Mucosa of gallbladder (tissue), 1 donor: ENCODE data around the gene BEAN1. TPM values are rescaled to one million over a fixed set of nuclear protein-coding genes. Genes with fewer than 3 reads are reported as not detected.

Experiments used
- DNase-seq: peaks from one replicate; pipeline ENCODE4 v3.0.0-alpha.2; 2020; ENCODE audit warnings: low spot score
- total RNA-seq: library from RNA; stranded (reverse); gene quantifications from one replicate; pipeline ENCODE4 v1.2.1, GENCODE V29; 2021
- donor health status: DM: no; HTN: no; CAD: no.

The BEAN1 gene
- total RNA-seq, 1 donor from 2014 or later = 0.35 TPM

DNA sequence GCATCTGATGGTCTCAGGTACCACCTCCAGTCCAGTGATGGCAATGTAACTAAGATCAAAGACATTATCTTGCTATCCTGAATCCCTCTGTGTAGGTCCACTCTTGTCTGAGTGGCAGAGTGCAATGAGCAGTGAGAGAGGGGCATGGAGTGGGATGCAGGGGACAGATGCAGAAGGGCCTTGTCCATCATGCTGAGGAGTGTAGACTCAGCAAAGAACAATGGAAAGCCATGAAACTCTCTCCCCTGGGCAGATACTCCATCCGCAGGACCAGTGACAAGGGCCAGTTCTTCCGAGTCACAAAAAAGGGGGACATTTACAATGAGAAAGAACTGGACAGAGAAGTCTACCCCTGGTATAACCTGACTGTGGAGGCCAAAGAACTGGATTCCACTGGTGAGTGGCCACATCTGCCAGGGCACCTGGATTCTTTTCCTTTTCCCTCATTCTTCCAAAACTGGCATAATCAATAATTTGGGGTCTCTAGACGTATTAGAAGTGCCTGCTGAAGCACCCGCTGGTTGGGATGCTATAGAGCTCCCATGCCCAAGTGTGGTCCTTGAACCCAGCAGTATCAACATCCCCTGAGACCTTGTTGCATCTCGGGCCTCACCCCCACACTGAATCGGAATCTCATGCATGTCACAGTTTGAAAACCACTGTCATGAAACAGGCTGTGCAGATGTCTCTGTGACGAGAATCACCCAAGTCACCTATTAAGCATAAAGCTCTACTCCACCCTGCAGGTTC, 31.1 kb upstream of the BEAN1 start:
- no peak for DNase-seq

GRCh38 chr16:66397736-66398433, 29.2 kb upstream of the BEAN1 start:
- DNase-seq = no peak

- no peak for DNase-seq
Observed at GRCh38 chr16:66399031-66399430, 28.1 kb upstream of the BEAN1 start.

- no peak for DNase-seq
Observed at GRCh38 chr16:66399930-66400329, 27.2 kb upstream of the BEAN1 start.

DNA sequence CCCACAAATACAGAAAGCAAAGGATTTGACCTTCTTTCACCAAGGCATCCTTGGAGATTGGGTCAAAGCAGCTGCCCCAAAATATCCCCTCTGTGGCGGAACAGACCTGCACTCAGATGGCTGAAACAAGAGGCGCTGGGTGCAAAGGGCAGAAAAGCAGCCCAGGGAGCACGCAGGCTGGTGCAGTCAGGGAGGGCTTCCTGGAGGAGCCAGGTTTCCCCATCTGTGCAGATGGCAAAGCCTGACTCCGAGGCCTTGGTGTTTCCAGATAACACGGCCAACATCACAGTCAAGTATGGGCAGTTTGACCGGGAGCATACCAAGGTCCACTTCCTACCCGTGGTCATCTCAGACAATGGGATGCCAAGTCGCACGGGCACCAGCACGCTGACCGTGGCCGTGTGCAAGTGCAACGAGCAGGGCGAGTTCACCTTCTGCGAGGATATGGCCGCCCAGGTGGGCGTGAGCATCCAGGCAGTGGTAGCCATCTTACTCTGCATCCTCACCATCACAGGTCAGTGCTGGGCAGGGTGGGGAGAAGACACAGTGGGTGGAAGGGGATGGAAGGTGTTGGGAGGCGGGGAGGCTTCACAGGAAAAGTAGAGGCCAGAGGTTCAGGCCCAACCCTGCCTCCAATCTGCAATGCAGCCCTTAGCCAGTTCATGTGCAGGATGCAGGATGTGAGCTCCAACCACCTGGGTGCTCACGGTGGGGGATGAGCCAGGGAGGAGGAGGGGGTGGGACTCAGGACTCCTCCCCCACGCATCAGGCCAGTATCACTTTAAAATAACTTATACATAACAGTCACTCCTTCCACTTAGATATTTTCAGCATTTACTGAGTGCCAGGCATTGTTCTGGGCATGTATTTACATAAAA, 26.4 kb upstream of the BEAN1 start:
- DNase-seq = no peak

- DNase-seq = no peak
Observed at GRCh38 chr16:66401610-66402009, 25.5 kb upstream of the BEAN1 start.

GRCh38 chr16:66402166-66402565, 24.9 kb upstream of the BEAN1 start:
- DNase-seq = no peak

- DNase-seq = no peak
Observed at GRCh38 chr16:66402591-66403230, 24.4 kb upstream of the BEAN1 start.

DNA sequence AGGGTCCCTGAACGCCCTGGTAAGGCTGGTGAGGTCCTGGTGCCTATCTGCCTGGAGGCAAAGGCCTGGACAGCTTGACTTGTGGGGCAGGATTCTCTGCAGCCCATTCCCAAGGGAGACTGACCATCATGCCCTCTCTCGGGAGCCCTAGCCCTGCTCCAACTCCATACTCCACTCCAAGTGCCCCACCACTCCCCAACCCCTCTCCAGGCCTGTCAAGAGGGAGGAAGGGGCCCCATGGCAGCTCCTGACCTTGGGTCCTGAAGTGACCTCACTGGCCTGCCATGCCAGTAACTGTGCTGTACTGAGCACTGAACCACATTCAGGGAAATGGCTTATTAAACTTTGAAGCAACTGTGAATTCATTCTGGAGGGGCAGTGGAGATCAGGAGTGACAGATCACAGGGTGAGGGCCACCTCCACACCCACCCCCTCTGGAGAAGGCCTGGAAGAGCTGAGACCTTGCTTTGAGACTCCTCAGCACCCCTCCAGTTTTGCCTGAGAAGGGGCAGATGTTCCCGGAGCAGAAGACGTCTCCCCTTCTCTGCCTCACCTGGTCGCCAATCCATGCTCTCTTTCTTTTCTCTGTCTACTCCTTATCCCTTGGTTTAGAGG, 23.5 kb upstream of the BEAN1 start:
- DNase-seq = no peak

DNA sequence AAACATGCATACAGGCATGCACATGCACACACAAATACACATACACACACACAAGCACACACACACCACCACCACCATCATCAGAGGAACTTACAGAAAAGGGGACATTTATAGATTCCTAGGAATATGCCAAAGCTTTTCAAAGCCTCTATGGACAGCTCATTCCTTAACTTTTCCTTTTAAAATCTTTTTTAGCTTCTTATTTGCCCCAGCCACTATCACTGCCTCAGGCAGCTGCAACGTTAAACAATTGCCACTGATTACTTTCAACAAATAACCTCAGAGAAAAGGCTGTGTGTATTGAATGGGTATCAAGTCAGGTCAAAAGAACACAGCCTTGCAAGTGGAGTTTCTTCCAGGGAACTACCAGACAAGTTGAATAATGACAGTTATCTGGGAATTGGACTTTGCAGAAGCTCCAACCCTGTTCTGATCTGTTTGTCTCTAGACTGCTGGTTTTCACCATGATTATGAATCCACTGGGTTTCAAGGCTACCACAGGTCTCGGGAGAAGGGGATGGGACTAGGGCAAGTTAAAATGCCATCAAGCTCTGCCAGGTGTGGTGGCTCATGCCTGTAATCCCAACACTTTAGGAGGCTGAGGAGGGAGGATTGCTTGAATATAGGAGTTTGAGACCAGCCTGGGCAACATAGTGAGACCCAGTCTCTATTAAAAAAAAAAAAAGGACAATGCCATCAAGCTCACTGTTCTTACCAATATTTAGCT, 21.9 kb upstream of the BEAN1 start:
- DNase-seq = no peak

DNA sequence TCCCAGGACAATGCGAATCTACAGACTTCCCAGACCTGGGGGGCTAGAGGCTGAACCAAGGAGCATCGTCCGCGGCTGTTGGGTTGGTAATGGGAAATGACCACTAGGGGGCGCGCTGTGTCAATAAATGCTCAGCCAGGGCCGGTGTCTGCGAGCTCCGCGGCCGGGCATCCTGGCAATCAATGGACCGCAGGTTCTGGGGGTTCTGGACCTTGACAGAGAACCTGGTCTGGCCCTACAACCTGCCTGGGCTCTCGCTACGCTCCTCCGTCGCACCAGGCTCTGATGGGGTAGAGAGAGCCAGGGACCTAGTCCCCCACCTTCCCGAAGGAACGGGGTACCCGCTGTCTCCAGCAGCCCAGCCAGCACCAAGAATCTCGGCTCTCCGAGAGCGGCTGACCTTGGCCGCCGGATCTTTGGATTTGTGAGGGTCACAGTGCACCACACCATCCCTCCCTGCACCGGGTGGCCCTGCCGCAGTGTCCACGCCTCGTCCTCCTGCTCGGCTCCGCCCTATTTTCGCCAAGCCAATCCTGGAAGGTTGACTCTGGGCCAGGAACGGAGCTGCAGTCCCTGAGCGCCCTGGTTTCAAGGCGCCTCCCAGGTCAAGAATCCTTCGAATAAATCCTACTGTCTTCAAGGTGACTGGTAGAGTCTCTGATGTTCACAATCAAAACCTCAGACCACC, 20.4 kb upstream of the BEAN1 start:
- peak; percentile 90 for DNase-seq

DNA sequence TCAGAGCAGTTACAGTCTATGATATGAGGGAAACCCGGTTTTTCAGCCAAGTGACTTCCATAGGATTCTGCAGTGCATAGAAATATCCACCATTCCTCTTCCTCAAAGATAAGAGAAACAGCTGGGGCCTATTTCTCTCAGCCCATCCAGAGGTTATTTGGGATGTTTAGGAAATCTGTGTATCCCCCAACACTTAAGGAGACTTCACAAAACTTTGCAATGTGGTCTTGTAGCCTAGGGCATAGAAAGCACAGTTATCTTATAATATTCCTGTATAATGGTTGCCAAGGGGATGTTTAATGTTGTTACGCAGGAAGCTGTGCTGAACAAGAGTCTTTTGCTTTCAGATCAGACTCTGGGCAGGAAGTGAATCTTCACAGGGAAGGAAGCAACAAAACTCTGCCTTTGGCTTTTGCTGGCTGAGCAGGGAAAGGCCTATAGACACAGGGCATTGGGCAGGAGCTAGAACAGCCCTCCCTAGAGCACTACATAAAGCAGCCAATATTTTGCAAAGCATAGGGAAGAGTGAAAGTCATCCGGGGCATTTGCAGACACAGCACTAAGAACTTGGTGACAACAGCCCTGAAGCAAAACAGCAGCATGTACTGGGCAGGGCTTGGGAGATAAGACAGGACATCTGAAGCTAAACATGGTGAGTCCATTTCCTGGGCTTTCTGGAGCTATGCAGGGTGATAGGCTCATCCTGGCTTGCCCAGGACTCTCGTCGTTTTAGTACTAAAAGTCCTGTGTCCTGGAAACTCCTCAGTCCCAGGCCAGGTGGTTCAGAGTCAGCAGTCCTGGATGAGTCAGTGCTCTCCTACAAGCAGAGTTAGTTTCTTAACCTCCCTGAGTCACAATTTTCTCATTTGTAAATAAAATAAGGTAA, 18.7 kb upstream of the BEAN1 start:
- DNase-seq = peak; percentile 56

DNA sequence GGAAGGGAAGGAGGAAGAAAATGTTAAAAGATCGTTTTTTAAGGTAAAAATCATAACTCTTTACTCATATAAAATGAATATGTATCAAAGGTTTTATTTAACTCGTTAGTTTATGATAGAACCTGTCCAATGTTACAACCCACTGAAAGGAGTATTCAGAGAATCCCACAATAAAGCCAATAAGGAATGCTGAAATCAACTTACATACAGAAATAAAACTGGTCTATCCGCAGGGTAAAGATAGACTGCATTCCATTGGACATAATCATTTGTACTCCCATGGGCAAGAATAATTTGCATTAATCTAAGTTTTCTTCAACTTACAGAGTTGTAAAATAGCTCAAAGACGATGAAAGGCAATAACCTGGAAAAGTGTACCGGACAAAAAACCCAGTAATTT, 17.9 kb upstream of the BEAN1 start:
- DNase-seq = no peak

DNA sequence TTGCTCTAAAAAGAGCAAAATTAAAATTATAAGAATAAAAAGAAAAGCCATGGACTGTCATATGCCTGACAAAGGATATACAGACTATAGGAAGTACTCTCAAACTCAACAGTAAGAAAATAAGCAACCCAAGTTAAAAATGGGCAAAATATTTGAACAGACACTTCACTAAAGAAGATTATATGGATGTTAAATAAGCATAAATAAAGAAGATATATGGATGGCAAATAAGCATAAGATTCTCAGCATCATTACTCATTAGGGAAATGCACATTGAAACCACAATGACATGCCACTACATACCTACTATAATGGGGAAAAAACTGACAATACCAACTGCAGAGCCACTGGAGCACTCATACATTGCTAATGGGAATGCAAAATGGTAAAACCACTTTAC, 14.9 kb upstream of the BEAN1 start:
- DNase-seq = no peak

GRCh38 chr16:66414891-66415290, 12.2 kb upstream of the BEAN1 start:
- no peak for DNase-seq

DNA sequence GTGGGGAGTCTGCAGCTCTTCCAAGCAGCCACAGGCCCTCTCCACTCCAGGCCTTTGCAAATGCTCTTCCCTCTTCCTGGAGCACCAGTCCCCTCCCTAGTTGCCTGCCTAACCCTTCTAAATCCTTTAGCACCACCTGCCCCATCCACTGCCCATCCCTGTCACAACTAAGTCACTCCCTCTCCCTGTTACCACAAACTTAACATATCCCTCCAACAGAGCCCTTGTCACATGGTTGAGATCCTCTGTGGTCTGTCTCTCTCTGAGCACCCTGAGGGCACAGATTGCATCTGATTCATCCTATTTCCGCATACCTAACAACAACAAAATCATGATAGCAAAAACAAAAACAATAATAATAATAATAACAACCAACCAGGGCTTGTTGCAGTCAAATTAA, 11.0 kb upstream of the BEAN1 start:
- DNase-seq = no peak

- no peak for DNase-seq
Observed at GRCh38 chr16:66416939-66417700, 10.0 kb upstream of the BEAN1 start.

GRCh38 chr16:66418165-66418962, 8.7 kb upstream of the BEAN1 start:
- no peak for DNase-seq
